Neural progenitor cell (in vitro differentiated cells): ENCODE measurements around the gene HLA-DMB.

Experiments used
- EZH2 ChIP-seq: fragments of 200-600 bp; sonication (generic); IDR thresholded peaks from 2 replicates; pipeline ENCODE4 v1.6.1; 2017; ENCODE audit warnings: antibody characterized with exemption, mild to moderate bottlenecking, moderate library complexity
- EZH2phosphoT487 ChIP-seq: fragments of 200-600 bp; sonication (generic); IDR thresholded peaks from 2 replicates; pipeline ENCODE4 v1.6.1; 2017; ENCODE audit warnings: antibody characterized with exemption
- TF ChIP-seq, protein P1 (sequence below): fragments of 200-600 bp; sonication (generic); IDR thresholded peaks from 2 replicates; pipeline ENCODE4 v1.5.1; 2017; ENCODE audit warnings: antibody characterized with exemption, mild to moderate bottlenecking

DNA sequence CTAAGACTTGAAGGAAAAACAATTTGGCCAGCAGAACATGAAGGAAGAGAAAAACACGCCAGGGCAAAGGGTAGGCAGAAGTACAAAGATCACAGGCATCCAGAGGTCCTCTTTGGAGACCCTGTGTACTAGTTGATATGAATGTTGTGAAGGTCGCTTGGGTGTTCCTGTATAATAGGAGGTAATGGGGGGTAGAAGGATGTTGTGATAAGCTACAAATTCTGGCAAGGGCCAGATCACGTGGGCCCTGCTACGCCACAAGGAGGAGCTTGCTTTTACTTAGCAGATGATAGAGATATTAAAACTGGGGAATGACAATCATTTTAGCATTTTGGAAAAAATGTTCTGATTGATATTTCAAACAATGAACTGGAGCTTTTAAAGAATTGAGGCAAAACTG is 12.9 kb upstream of the HLA-DMB start:
- TF ChIP-seq EZH2 (no peak), EZH2phosphoT487 (no peak)
- TF ChIP-seq, protein P1, sequence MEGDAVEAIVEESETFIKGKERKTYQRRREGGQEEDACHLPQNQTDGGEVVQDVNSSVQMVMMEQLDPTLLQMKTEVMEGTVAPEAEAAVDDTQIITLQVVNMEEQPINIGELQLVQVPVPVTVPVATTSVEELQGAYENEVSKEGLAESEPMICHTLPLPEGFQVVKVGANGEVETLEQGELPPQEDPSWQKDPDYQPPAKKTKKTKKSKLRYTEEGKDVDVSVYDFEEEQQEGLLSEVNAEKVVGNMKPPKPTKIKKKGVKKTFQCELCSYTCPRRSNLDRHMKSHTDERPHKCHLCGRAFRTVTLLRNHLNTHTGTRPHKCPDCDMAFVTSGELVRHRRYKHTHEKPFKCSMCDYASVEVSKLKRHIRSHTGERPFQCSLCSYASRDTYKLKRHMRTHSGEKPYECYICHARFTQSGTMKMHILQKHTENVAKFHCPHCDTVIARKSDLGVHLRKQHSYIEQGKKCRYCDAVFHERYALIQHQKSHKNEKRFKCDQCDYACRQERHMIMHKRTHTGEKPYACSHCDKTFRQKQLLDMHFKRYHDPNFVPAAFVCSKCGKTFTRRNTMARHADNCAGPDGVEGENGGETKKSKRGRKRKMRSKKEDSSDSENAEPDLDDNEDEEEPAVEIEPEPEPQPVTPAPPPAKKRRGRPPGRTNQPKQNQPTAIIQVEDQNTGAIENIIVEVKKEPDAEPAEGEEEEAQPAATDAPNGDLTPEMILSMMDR = no peak
